B cell (primary cell): Measurements from ENCODE around the gene MCM7.

Experiments
- EZH2 ChIP-seq: IDR thresholded peaks from 2 replicates; pipeline ENCODE4 v1.6.1; 2012; ENCODE audit warnings: borderline replicate concordance, low read depth, mild to moderate bottlenecking, moderate library complexity, low read length; ENCODE audit not compliant: insufficient read depth, poor library complexity, severe bottlenecking
- TF ChIP-seq, protein P1 (sequence below): fragments of 200-600 bp; IDR thresholded peaks from one replicate; pipeline ENCODE4 v1.8.0; 2022; ENCODE audit warnings: antibody characterized with exemption, mild to moderate bottlenecking

DNA sequence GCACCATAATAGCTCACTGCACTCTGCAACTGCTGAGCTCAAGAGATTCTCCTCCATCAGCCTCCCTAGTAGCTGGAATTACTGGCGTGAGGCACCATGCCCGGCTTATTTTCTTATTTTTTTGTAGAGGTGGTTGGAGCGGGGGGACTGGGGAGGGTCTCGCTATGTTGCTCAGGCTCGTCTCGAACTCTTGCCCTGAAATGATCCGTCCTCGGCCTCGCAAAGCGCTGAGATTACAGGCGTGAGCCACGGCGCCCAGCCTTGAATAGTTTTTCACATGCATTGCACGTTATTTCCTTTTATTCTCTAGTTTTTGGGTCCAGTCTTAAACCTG lies 47.0 kb upstream of the MCM7 start:
- TF ChIP-seq, protein P1, sequence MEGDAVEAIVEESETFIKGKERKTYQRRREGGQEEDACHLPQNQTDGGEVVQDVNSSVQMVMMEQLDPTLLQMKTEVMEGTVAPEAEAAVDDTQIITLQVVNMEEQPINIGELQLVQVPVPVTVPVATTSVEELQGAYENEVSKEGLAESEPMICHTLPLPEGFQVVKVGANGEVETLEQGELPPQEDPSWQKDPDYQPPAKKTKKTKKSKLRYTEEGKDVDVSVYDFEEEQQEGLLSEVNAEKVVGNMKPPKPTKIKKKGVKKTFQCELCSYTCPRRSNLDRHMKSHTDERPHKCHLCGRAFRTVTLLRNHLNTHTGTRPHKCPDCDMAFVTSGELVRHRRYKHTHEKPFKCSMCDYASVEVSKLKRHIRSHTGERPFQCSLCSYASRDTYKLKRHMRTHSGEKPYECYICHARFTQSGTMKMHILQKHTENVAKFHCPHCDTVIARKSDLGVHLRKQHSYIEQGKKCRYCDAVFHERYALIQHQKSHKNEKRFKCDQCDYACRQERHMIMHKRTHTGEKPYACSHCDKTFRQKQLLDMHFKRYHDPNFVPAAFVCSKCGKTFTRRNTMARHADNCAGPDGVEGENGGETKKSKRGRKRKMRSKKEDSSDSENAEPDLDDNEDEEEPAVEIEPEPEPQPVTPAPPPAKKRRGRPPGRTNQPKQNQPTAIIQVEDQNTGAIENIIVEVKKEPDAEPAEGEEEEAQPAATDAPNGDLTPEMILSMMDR: no peak
- TF ChIP-seq EZH2: no peak
